ENCODE data around the gene BRME1. TPM values are rescaled to one million over a fixed set of nuclear protein-coding genes. Genes with fewer than 3 reads are reported as not detected.
A peak's percentile ranks its signal among the peaks of the same experiment; 100 is the strongest.

Gene BRME1
- total RNA-seq, 1 donor from 2014 or later, result 12.0 TPM

- H3K36me3 ChIP-seq, result no peaks in the 10 kb centered on the region
- no peaks in the 10 kb centered on the region for H3K27me3 ChIP-seq
- peak overlapping the region in 1 of 2 donors; percentile 18 for H3K4me3 ChIP-seq
- peak in 1 of 2 donors; percentile 26 for TF ChIP-seq POLR2A (IDR thresholded peaks at IDR 0.05)
- peak in 1 of 2 donors; percentile 67 for TF ChIP-seq POLR2AphosphoS5 (IDR thresholded peaks at IDR 0.05; ENCODE audit: insufficient read depth in 1 of 2, low read depth in 1 of 2)
- no peak for TF ChIP-seq CTCF (IDR thresholded peaks at IDR 0.05)
- DNase-seq (ENCODE audit: extremely low spot score in 2 of 2), result no peak
- peaks cover 78% of the 10 kb centered on the region for H3K4me1 ChIP-seq
- no peaks in the 10 kb centered on the region for H3K9me3 ChIP-seq
- intact Hi-C loops (cut with DNase I), result loop anchor here (5.0 kb wide), 1 partner anchor 167 kb away; no protein-coding TSS in a partner anchor
- H3K27ac ChIP-seq, result peak overlapping the region; percentile 88
Observed at GRCh38 chr19:13884726-13885591, 21.0 kb downstream of the BRME1 start.

- Histone ChIP-seq H3K36me3 (no peaks in the 10 kb centered on the region), H3K9me3 (no peaks in the 10 kb centered on the region), H3K4me3 (no peak overlapping the region), H3K27me3 (no peaks in the 10 kb centered on the region), H3K27ac (no peak overlapping the region), H3K4me1 (peaks cover 85% of the 10 kb centered on the region)
- DNase-seq (ENCODE audit: extremely low spot score in 2 of 2), result no peak
- TF ChIP-seq POLR2A (IDR thresholded peaks at IDR 0.05) (no peak), CTCF (IDR thresholded peaks at IDR 0.05) (no peak)
- intact Hi-C loops (cut with DNase I), result no loop called here
Observed at GRCh38 chr19:13883516-13884064, 22.3 kb downstream of the BRME1 start.

GRCh38 chr19:13882836-13883235 lies 23.1 kb downstream of the BRME1 start:
- Histone ChIP-seq H3K4me1 (peaks cover 78% of the 10 kb centered on the region), H3K4me3 (no peak overlapping the region), H3K36me3 (no peaks in the 10 kb centered on the region), H3K9me3 (no peaks in the 10 kb centered on the region), H3K27ac (peak overlapping the region; percentile 18), H3K27me3 (no peaks in the 10 kb centered on the region)
- intact Hi-C loops (cut with DNase I), result no loop called here
- no peak for DNase-seq (ENCODE audit: extremely low spot score in 2 of 2)
- no peak for TF ChIP-seq POLR2AphosphoS5 (IDR thresholded peaks at IDR 0.05; ENCODE audit: insufficient read depth in 1 of 2, low read depth in 1 of 2)
- no peak for TF ChIP-seq CTCF (IDR thresholded peaks at IDR 0.05)
- TF ChIP-seq POLR2A (IDR thresholded peaks at IDR 0.05), result no peak

GRCh38 chr19:13882419-13882795 lies 23.5 kb downstream of the BRME1 start:
- no peak for DNase-seq (ENCODE audit: extremely low spot score in 2 of 2)
- Histone ChIP-seq H3K9me3 (no peaks in the 10 kb centered on the region), H3K36me3 (no peaks in the 10 kb centered on the region), H3K4me3 (no peak overlapping the region), H3K27ac (peak overlapping the region; percentile 18), H3K27me3 (no peaks in the 10 kb centered on the region), H3K4me1 (peaks cover 73% of the 10 kb centered on the region)
- no peak for TF ChIP-seq CTCF (IDR thresholded peaks at IDR 0.05)
- no peak for TF ChIP-seq POLR2A (IDR thresholded peaks at IDR 0.05)
- TF ChIP-seq POLR2AphosphoS5 (IDR thresholded peaks at IDR 0.05; ENCODE audit: insufficient read depth in 1 of 2, low read depth in 1 of 2), result no peak
- intact Hi-C loops (cut with DNase I), result no loop called here
